ENCODE measurements around the gene CDC7. TPM values are rescaled to one million over a fixed set of nuclear protein-coding genes. Genes with fewer than 3 reads are reported as not detected.

Gene CDC7
- total RNA-seq, 1 experiment from 2014 or later, result 41.6 TPM

DNA sequence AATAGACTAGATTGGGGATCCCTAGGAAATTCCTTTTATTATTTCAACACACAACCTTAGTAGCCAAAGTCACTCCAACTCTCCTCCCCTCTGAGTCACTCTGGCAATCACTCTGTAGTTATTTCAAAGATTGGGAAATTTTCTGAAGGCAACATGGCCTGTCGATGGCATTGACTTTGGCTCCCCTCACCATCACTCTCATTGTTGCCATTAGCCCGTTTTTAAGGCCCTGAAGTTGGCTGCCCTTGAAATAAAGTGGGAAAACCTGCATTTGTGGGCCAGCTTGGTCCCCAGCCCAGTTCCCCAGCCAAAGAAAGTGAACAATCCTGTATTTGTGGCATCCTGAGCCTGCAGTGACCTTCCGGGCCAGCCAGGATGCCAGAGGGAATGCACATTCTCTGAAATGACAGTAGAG, 52.5 kb downstream of the CDC7 start:
- no peaks in the 10 kb centered on the region for H4K20me1 ChIP-seq (ENCODE audit: control insufficient read depth, insufficient read depth, insufficient read length)
- Mint-ChIP-seq H3K27me3 (ENCODE audit: low read depth) (no peaks in the 10 kb centered on the region; the same call in 1 of the 2 replicates), H3K36me3 (ENCODE audit: insufficient read depth in 1 of 3, low read depth in 3 of 3) (peaks cover 0 to 2% (median 0%) of the 10 kb centered on the region in 3 experiments; a peak in 2 of 7 replicates), H3K27ac (no peak overlapping the region), H3K4me1 (peaks cover 6% of the 10 kb centered on the region in 2 experiments), H3K9me3 (no peaks in the 10 kb centered on the region; a peak in 1 of 5 replicates), H3K4me3 (no peak overlapping the region)
- H2AK5ac ChIP-seq (ENCODE audit: insufficient read length, low read length), result no peak overlapping the region
- no peak overlapping the region for H3K27ac ChIP-seq (ENCODE audit: insufficient read length, low read depth, low read length)
- H3T11ph ChIP-seq (ENCODE audit: low read length), result no peak overlapping the region
- no peak overlapping the region for H2BK120ac ChIP-seq (ENCODE audit: low read depth, low read length, poor library complexity, severe bottlenecking)
- H3K4me2 ChIP-seq (ENCODE audit: insufficient read depth, insufficient read length, low read length), result no peak overlapping the region
- H3K79me2 ChIP-seq (ENCODE audit: insufficient read depth, low read length), result no peaks in the 10 kb centered on the region
- no peaks in the 10 kb centered on the region for H3K79me1 ChIP-seq (ENCODE audit: insufficient read depth, low read depth, low read length, poor library complexity, severe bottlenecking)
- H4K91ac ChIP-seq (ENCODE audit: insufficient read length, low read depth, low read length), result no peak overlapping the region
- no peaks in the 10 kb centered on the region for H3K23me2 ChIP-seq (ENCODE audit: insufficient read length, low read depth, low read length, poor library complexity, severe bottlenecking)
- TF ChIP-seq, protein P1, sequence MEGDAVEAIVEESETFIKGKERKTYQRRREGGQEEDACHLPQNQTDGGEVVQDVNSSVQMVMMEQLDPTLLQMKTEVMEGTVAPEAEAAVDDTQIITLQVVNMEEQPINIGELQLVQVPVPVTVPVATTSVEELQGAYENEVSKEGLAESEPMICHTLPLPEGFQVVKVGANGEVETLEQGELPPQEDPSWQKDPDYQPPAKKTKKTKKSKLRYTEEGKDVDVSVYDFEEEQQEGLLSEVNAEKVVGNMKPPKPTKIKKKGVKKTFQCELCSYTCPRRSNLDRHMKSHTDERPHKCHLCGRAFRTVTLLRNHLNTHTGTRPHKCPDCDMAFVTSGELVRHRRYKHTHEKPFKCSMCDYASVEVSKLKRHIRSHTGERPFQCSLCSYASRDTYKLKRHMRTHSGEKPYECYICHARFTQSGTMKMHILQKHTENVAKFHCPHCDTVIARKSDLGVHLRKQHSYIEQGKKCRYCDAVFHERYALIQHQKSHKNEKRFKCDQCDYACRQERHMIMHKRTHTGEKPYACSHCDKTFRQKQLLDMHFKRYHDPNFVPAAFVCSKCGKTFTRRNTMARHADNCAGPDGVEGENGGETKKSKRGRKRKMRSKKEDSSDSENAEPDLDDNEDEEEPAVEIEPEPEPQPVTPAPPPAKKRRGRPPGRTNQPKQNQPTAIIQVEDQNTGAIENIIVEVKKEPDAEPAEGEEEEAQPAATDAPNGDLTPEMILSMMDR (conservative IDR thresholded peaks at IDR 0.05), result no peak
- H4K5ac ChIP-seq (ENCODE audit: insufficient read length, low read depth, low read length), result no peak overlapping the region
- no peak overlapping the region for H2BK5ac ChIP-seq (ENCODE audit: insufficient read length, low read length)
- no peak for DNase-seq
- no CpG with 5 or more reads among the region's 3 CpGs for WGBS (ENCODE audit: extremely low coverage, insufficient read length, low lambda C conversion rate)
- H3K4me1 ChIP-seq (ENCODE audit: insufficient read depth, low read length), result no peaks in the 10 kb centered on the region
- H3K4ac ChIP-seq (ENCODE audit: low read depth, low read length), result no peak overlapping the region
- no peak overlapping the region for H2BK12ac ChIP-seq (ENCODE audit: insufficient read length, low read depth, low read length)
- no peak overlapping the region for H3K14ac ChIP-seq (ENCODE audit: insufficient read depth, low read length)
- no peaks in the 10 kb centered on the region for H3K9me3 ChIP-seq (ENCODE audit: control insufficient read depth, low read depth, low read length)
- H3K23ac ChIP-seq (ENCODE audit: insufficient read length, low read depth, low read length), result no peak overlapping the region
- H2BK20ac ChIP-seq (ENCODE audit: low read depth, low read length, poor library complexity, severe bottlenecking), result no peak overlapping the region
- no peak overlapping the region for H2AFZ ChIP-seq (ENCODE audit: low read length)
- H3K18ac ChIP-seq (ENCODE audit: insufficient read length, low read depth, low read length), result no peak overlapping the region
- H3K56ac ChIP-seq (ENCODE audit: insufficient read length, low read depth, low read length), result no peak overlapping the region
- no peaks in the 10 kb centered on the region for H3K27me3 ChIP-seq (ENCODE audit: insufficient read depth, low read length)
- H2BK15ac ChIP-seq (ENCODE audit: low read depth, low read length), result no peak overlapping the region
- H4K8ac ChIP-seq (replicated peaks; ENCODE audit: insufficient read length, low read depth, low read length), result no peak overlapping the region
- no peak overlapping the region for H3K9ac ChIP-seq (ENCODE audit: extremely low read depth, insufficient read length, low read length)
